Stimulated activated CD4-positive, alpha-beta T cell treated with anti-CD3 and anti-CD28 coated beads, Interleukin-4, amount 100 ng/mL, for 4 hours (primary cell): Measurements from ENCODE around the gene DDC.

Source experiments
- DNase-seq, 2 experiments: peaks; one replicate each; pipeline ENCODE4 v3.0.0-alpha.2; 2020

The DDC gene

GRCh38 chr7:50450590-50451032 is 114.6 kb downstream of the DDC start:
- DNase-seq, result peak; percentile 25 to 26

- peak; percentile 84 to 85 for DNase-seq
Observed at GRCh38 chr7:50449881-50450589, 115.2 kb downstream of the DDC start, which contains the start of gene FIGNL1. Gene FIGNL1 (minus strand): TSS chr7:50450350. CDS start chr7:50447287, 3,063 bp downstream.

GRCh38 chr7:50449501-50449880 is 115.7 kb downstream of the DDC start:
- no peak for DNase-seq

DNA sequence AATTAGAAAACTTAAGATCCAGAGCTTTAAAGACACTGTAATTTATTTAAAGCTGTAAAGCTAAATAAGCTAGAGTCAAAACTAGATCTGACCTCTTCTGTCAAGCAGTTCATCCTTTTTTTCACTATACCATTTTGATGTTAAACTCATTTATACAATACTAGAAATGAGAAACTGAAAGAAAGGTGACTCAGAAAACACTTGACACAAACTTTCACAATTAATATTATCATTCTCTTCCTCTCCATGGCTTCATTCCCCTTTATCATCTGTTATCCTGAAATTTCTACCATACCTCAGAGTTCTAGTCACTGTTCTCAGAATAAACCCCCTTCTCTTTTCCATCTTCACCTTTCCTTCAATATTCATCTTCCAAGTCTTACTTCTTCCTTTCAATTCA is 116.4 kb downstream of the DDC start:
- no peak for DNase-seq

GRCh38 chr7:50446542-50446960 is 118.7 kb downstream of the DDC start:
- no peak for DNase-seq

DNA sequence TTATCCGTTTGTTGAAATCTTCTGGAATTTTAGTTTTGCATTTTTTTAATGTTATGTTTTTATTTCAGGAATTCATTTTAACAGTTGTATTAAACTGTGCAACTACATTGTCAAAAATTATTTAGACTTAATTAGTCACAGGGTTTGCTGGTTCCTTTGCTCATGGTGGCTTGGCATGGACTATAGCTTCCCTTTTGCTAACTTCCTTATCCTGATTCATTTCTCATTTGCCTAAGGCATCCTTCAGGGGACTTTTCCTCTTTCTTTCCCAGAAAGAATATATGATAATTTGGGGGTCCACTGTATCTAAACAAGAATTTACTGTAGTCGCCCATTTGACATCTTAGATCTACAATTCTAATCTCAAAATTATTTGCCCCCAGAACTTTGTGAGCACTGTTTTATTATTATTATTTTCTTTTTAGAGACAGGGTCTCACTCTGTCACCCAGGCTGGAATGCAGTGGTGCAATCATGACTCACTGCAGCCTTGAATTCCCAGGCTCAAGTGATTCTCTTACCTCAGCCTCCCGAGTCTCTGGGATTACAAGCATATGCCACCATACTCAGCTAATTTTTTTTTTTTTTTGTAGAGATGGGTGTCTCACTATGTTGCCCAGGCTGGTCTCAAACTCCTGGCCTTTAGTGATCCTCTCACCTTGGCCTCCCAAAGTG is 128.9 kb downstream of the DDC start:
- DNase-seq, result no peak

DNA sequence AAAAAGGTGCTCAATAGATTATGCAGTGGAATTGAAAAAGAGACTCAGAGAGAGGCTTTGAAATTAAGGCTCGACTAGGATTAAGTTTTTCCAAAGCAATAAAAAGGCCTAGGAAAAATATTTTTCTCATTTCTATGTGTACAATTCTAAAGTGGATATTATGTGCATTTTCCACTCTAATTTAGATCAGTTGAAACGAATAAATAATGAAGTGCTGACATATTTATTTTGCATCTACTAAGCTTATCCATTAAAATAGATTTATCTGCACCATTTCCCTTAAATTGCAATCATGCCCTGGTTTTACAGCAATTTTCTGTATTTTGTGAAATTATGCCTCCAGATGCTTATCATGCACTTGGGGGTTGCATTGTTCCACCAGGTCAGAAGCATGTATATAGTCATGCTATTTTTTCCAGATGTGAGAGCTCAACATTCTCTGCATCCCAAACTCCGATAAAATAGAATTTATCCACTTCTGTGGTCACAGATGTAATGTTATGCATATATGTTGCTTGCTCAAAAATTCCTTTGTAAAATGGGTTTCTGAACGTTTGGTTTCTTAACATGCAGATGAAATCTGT is 133.4 kb downstream of the DDC start:
- DNase-seq, result no peak

GRCh38 chr7:50431316-50431715 is 133.9 kb downstream of the DDC start:
- no peak for DNase-seq

- no peak for DNase-seq
Observed at GRCh38 chr7:50428911-50429310, 136.3 kb downstream of the DDC start.

DNA sequence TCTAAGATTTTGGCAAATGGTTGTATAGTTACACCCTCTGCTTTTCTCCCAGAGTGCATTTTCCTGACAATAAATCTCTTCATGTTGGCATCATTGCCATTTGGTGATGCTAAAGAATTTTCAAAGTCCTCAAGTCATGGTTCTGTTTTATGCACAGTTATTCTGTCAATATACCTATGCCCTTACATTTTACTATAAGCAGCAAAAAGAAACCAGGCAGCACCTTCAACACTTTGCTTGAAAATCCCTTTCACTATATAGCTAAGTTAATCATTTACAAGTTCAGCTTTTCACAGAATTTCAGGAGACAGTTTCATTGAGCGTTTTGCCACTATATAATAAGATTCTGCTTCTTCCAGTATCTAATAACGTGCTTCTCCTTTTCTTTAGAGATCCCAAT is 137.7 kb downstream of the DDC start:
- no peak for DNase-seq

DNA sequence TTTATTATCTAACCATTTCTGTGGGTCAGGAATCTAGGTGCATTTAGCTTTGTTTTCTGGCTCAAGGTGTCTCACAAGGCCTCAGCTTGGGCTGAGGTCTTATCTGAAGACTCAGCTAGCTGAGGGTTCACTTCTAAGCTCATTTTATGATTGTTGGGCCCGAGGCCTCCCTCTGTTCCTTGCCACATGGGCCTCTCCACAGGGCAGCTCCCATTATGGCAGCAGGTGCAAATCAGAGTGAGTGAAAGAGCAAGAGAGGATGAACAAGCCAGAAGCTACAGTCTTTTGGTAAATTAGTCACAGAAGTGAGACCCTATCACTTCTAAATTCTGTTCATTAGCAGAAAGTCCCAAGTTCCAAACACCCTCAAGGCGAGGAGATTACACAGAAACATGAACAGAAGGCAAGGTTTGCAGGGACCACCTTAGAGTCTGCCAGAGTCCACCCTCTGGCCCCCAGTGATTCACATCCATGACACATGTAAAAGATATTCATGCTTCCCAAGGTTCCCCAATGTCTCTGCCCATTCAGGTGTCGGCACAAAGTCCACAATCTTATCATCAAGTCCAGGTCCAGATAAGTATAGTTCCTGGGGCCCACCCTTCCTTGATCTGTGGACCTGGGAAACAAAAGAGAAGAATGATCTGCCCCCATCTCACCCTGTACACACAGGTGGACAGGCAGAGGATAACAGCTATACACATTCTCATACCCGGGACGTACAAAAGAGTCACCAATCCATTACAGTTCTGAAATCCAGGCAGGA is 138.7 kb downstream of the DDC start:
- no peak for DNase-seq

DNA sequence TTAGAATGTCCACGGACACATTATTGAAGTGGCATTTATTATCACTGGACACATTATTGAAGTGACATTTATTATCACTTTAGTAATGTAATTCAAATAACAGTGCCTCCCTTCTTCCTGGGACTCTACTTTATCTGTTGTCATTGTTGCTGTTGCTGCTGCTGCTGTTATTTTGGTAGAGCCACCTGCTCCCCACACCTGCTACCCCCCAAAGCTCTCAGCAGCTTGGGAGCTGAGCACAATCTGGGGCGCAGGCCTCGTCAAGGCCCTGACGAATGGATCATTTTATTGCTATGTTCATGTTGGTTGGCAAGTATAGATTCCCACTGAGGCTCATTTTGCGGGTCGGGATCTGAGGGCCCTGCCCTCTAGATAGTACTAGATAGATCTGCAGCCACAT is 139.9 kb downstream of the DDC start:
- DNase-seq, result no peak

DNA sequence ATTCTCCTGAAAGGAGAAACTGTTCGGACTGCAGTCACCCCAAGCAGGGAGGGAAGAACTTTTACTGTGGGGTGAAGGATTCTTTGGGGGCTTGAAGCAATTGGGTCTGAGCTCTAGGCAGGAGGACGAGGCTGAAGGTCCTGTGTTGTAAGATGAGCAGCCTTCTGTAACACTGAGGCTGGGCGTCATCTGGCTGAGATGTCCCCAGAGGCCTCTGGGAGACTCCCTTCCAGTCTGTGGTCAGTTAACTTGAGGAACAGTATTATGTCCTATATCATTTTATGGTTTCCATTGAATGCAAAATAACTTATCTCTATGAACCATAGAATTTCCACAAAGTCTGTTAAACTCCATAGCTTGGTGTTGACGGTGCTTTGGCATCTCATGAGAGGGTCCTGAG is 141.3 kb downstream of the DDC start:
- no peak for DNase-seq

GRCh38 chr7:50422858-50423257 is 142.3 kb downstream of the DDC start:
- no peak for DNase-seq

DNA sequence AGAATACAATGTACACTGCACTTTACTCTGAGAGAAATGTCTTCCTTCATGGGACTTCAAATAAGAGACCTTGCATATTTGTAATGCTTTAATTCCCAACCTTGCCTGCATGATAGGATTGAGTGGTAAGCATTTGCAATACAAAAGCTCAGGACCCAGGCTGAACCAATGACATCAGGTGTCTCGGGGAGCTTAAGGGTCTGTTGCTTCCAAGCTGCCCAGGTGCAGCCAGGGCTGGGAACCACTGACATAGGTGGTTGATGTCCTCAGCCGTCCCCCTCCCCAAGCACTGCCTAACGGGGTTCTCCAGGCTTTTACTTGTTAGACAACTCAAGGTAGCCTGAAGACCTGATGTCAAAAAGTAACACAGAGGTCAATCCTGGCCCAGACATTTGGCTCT is 144.2 kb downstream of the DDC start:
- no peak for DNase-seq

- DNase-seq, result no peak
Observed at GRCh38 chr7:50418526-50419290, 146.5 kb downstream of the DDC start.

- DNase-seq, result peak; percentile 59 to 65
Observed at GRCh38 chr7:50418086-50418515, 147.1 kb downstream of the DDC start.

DNA sequence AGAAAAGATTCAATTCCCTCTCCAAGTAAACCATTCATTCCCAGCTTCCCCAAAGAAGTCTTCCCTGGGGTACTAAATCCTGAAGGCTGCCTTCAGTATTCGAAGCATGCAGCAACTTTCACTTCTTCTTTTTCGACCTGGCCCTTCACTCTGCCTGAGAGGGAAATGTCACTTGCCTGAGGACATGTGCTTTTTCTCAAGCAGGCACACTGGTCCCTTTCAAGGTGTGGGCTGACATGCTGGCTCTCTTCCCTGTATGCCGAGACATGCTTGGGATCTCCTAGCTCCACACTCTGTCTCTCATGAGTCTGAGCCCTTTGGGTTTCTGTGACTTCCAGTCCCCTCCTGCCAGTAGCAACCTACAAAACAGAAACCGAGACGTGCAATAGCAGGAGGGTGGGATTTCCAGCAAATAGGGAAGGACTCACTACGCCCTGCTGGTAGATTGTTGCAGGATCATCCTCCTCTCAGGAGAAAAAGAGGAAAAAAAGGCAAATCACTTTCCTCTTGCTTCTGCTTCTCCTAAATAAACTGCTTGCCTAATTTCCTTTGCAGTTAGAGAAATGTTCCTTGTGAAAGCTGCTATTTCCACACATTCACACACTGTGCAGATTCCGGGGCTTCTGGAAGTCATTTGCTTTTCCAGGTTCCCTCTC is 148.6 kb downstream of the DDC start:
- DNase-seq, result no peak

- no peak for DNase-seq
Observed at GRCh38 chr7:50415844-50416364, 149.3 kb downstream of the DDC start.

DNA sequence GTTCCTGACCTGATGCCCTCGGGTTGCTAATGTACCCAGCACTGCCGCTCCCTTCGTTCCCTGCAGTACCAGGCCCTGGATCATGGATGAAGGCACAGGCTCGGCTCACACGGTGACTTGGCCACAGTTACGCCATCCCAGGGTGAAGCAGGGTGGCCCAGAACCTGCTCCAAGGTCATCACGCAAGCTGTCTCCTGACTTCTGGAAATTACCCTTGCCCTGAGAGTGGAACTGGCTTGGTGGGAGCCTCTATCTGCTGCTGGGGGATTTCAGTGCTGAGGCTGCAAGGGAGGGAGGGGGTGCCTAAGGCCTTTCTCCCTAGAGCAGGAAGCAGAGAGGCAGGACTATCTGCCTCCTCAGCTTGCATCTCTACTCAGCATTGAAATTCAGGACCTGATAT is 151.6 kb downstream of the DDC start:
- no peak for DNase-seq

- no peak for DNase-seq
Observed at GRCh38 chr7:50412973-50413372, 152.2 kb downstream of the DDC start.

DNA sequence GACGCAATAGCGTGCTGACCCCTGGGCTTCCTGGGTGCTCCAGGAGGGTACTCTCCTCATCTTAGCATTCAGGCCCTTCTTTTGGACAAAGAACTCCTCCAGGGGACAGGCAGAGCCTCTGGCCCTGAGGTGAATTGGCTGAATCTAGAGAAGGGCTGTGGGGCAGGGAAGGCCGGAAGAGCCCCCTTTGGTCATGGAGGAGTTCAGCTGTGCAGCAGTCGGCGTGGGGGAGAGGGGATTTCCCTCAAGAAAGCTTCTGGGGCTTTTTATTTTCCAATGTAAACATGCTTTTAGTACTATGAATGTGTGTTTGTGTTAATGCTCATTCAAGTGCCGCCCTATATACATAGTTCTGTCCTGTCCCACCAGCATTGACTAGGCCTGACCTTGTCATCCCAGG is 153.9 kb downstream of the DDC start:
- no peak for DNase-seq
